ENCODE measurements around the gene NTHL1. TPM values are rescaled to one million over a fixed set of nuclear protein-coding genes. Genes with fewer than 3 reads are reported as not detected.

Gene NTHL1
- total and polyA plus RNA-seq, 2 of the 8 experiments (the other 6 are each of a cell fraction or from before 2014, with no cell fraction given), result 70.9 to 150 TPM

- no peak for TF ChIP-seq NRF1 (IDR thresholded peaks at IDR 0.05; ENCODE audit: low read depth, low read length)
Observed at GRCh38 chr16:2043667-2044451, 3.8 kb downstream of the NTHL1 start (continued).

Data from H1 (cell line).